ENCODE measurements around the gene GRPEL2. TPM values are rescaled to one million over a fixed set of nuclear protein-coding genes. Genes with fewer than 3 reads are reported as not detected.

Gene GRPEL2, protein sequence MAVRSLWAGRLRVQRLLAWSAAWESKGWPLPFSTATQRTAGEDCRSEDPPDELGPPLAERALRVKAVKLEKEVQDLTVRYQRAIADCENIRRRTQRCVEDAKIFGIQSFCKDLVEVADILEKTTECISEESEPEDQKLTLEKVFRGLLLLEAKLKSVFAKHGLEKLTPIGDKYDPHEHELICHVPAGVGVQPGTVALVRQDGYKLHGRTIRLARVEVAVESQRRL
- total RNA-seq: 43.9 and 57.2 TPM in 2 replicates

DNA sequence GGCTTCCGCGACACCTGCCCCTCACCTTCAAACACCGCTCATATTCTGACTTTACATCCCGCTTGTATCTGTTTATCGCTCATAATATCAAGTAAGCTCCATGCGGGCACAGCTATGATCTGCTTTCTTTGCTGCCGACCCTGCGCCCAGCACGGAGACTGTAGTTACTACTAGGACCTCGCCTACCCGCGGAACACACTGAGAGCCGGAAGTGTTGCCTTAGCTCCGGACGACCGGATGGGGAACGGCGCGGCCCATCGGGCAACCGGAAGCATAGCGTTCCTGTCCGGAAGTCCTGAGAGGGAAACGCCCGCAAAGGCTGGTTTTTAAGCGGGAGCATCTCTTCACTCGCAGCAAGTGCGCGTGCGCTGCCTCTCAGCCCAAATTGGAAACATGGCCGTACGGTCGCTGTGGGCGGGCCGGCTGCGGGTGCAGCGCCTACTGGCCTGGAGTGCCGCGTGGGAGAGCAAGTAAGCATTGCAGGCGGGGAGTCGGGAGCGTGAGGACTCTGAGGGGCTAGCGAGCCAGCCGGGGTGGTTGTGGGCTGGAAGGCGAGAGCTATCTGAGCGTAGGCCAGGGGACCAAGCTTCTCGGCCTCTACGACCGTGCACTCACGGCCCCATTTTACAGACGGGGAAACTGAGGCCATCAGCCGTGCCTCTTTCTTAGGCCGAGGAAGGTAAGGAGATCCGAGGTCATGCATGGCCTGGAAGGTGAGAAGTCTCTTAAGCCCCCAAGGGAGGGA is at the start of gene GRPEL2:
GRPEL2 (plus strand) TSS at position 353 of the 745 bp plus-strand sequence; CDS start at position 394, 41 bp downstream.

DNA sequence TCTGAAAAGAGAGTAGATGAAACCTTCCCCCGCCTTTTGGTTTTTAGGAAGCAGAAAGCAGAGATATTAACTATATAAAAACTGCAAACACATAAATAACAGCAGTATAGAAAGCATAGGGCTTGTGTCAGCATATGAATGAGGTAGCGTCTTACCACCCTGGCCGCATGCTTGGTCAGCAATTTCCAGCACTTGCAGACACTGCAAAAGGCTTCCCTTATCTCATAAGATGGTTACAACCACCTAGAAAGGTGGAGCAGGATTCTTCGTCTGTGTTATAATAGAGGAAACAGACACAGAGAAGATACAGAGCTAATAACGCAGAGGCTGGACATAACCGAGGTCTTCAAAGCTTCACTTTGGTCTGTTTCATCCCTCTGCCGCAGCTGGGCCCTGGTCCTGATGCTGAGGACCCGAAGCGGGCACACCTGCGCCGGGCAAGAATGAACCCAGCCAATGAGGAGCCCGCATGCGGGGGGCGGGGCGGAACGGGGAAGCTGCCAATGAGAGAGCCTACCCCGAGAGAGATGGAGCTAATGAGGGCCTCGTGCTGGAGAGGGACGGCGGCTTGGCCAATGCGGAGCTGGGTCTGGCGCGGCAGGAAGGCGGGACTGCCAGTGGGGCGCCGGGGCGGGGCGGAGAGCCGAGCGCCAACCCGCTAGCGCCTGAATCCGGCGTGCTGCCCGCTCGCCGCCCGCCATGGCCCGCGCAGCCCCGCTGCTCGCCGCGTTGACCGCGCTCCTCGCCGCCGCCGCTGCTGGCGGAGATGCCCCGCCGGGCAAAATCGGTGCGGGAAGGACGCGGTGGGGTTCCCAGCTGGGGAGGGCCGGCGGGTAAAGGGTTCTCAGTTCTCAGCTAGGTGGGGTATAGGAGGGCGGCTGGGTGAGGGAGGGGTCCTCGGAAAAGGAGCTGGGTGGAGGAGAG is 12.3 kb downstream of the GRPEL2 start, which contains the start of gene PCYOX1L:
PCYOX1L (plus strand) TSS at position 677 of the 924 bp plus-strand sequence; CDS start at position 700, 23 bp downstream.

DNA sequence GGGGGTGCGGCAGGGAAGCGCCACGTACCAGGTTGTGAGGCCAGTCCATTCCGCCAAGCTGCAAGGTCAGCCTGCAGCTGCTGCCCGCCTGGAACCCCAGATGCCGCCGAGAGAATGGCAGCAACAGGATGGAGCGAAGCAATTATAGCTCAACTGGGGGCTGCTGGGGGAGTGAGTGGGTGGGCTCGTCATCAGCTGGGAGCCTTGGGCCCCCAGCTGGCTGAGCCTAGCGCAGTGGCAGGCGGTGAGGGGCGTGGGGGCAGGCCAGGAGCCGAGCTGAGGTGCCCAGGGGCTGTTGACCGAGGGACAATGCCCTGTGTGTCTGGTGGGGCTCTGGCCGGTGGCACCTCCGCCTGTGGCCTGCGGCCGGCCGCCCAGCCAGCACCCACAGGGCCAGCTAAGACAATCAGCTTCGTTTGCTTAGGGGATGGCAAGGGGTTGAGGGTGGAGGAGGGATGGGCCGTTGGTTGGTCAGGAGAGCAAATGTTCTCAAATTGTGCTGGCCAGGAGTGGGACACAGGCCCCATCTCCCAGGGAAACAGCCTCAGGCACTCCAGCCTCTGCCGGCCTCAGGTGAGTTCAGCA is 34.0 kb downstream of the GRPEL2 start, which contains the start of gene IL17B:
IL17B (minus strand) TSS at position 116 of the 585 bp plus-strand sequence; CDS start at position 49, 67 bp downstream.

Other genes starting within 250 kb of the GRPEL2 start
- 24.2 and 27.3 TPM in 2 replicates for gene ABLIM3, start 204.0 kb upstream of the GRPEL2 start, total RNA-seq
- 226 and 255 TPM in 2 replicates for gene AFAP1L1, start 73.6 kb upstream of the GRPEL2 start, total RNA-seq
- gene PCYOX1L, start 12.5 kb downstream of the GRPEL2 start, total RNA-seq: 11.1 and 14.0 TPM in 2 replicates
- not detected in 2 replicates for gene IL17B, start 33.8 kb downstream of the GRPEL2 start, total RNA-seq
- gene CSNK1A1, start 205.9 kb downstream of the GRPEL2 start, total RNA-seq: 282 and 409 TPM in 2 replicates
- 12.2 and 16.0 TPM in 2 replicates for gene ARHGEF37, start 236.0 kb downstream of the GRPEL2 start, total RNA-seq

All from dermis lymphatic vessel endothelial cell (primary cell).